H9 (cell line): ENCODE results near the gene ANKRD13D. TPM values are rescaled to one million over a fixed set of nuclear protein-coding genes. Genes with fewer than 3 reads are reported as not detected.

Source experiments
- DNase-seq: peaks from one replicate; pipeline ENCODE4 v3.0.0-alpha.2; 2017
- H2AFZ ChIP-seq: one replicate; pipeline ENCODE4 v1.6.1; 2013; ENCODE audit warnings: mild to moderate bottlenecking, low read length, control low read depth, moderate library complexity
- H2AK5ac ChIP-seq: 2 replicates; pipeline ENCODE4 v1.6.1; 2013; ENCODE audit warnings: low read length, control low read depth, mixed read lengths; ENCODE audit not compliant: insufficient read length
- H2BK120ac ChIP-seq: one replicate; pipeline ENCODE4 v1.6.1; 2013; ENCODE audit warnings: low read depth, mild to moderate bottlenecking, low read length, control low read depth, inconsistent platforms; ENCODE audit not compliant: poor library complexity, severe bottlenecking
- H2BK12ac ChIP-seq: 2 replicates; pipeline ENCODE4 v1.6.1; 2013; ENCODE audit warnings: low read length, control low read depth, mixed read lengths, low read depth; ENCODE audit not compliant: insufficient read length
- H2BK15ac ChIP-seq: 2 replicates; pipeline ENCODE4 v1.6.1; 2013; ENCODE audit warnings: low read depth, low read length, control low read depth
- H2BK20ac ChIP-seq: one replicate; pipeline ENCODE4 v1.6.1; 2013; ENCODE audit warnings: low read depth, mild to moderate bottlenecking, low read length, control low read depth, inconsistent platforms; ENCODE audit not compliant: poor library complexity, severe bottlenecking
- H2BK5ac ChIP-seq: 2 replicates; pipeline ENCODE4 v1.6.1; 2013; ENCODE audit warnings: low read length, control low read depth, mixed read lengths; ENCODE audit not compliant: insufficient read length
- H3K14ac ChIP-seq: 2 replicates; pipeline ENCODE4 v1.6.1; 2013; ENCODE audit warnings: low read length, control low read depth; ENCODE audit not compliant: insufficient read depth
- H3K18ac ChIP-seq: 2 replicates; pipeline ENCODE4 v1.6.1; 2013; ENCODE audit warnings: low read depth, mild to moderate bottlenecking, mixed read lengths, low read length, control low read depth; ENCODE audit not compliant: insufficient read length
- H3K23ac ChIP-seq: 2 replicates; pipeline ENCODE4 v1.6.1; 2013; ENCODE audit warnings: low read length, control low read depth, mixed read lengths, low read depth; ENCODE audit not compliant: insufficient read length
- H3K23me2 ChIP-seq: 2 replicates; pipeline ENCODE4 v1.6.1; 2013; ENCODE audit warnings: low read depth, mild to moderate bottlenecking, mixed read lengths, low read length, control low read depth; ENCODE audit not compliant: insufficient read length, poor library complexity, severe bottlenecking
- H3K27ac ChIP-seq: 2 replicates; pipeline ENCODE4 v1.5.1; 2013; ENCODE audit warnings: low read length, control low read depth, mixed read lengths, low read depth; ENCODE audit not compliant: insufficient read length
- H3K27me3 ChIP-seq: 2 replicates; pipeline ENCODE4 v1.6.1; 2013; ENCODE audit warnings: low read length, control low read depth, inconsistent platforms; ENCODE audit not compliant: insufficient read depth
- H3K4ac ChIP-seq: 2 replicates; pipeline ENCODE4 v1.6.1; 2013; ENCODE audit warnings: low read depth, mild to moderate bottlenecking, control low read depth, inconsistent platforms, low read length, moderate library complexity
- H3K4me1 ChIP-seq: 2 replicates; pipeline ENCODE4 v1.6.1; 2013; ENCODE audit warnings: low read length, control low read depth, inconsistent platforms; ENCODE audit not compliant: insufficient read depth
- H3K4me2 ChIP-seq: 2 replicates; pipeline ENCODE4 v1.6.1; 2013; ENCODE audit warnings: low read length, control low read depth, mixed read lengths; ENCODE audit not compliant: insufficient read length, insufficient read depth
- H3K56ac ChIP-seq: 2 replicates; pipeline ENCODE4 v1.6.1; 2013; ENCODE audit warnings: low read depth, mild to moderate bottlenecking, mixed read lengths, low read length, control low read depth; ENCODE audit not compliant: insufficient read length
- H3K79me1 ChIP-seq: 2 replicates; pipeline ENCODE4 v1.6.1; 2013; ENCODE audit warnings: low read depth, mild to moderate bottlenecking, moderate library complexity, low read length, control low read depth, inconsistent platforms; ENCODE audit not compliant: insufficient read depth, poor library complexity, severe bottlenecking
- H3K79me2 ChIP-seq: 2 replicates; pipeline ENCODE4 v1.6.1; 2013; ENCODE audit warnings: low read length, control low read depth, inconsistent platforms; ENCODE audit not compliant: insufficient read depth
- H3K9ac ChIP-seq: 2 replicates; pipeline ENCODE4 v1.6.1; 2013; ENCODE audit warnings: low read length, control low read depth, mixed read lengths; ENCODE audit not compliant: insufficient read length; ENCODE audit errors: extremely low read depth
- H3K9me3 ChIP-seq: one replicate; pipeline ENCODE4 v1.6.1; 2013; ENCODE audit warnings: low read depth, low read length, inconsistent platforms; ENCODE audit not compliant: control insufficient read depth
- H3T11ph ChIP-seq: one replicate; pipeline ENCODE4 v1.6.1; 2013; ENCODE audit warnings: mild to moderate bottlenecking, low read length, control low read depth, inconsistent platforms
- H4K20me1 ChIP-seq: one replicate; pipeline ENCODE4 v1.6.1; 2013; ENCODE audit not compliant: control insufficient read depth, insufficient read length, insufficient read depth
- H4K5ac ChIP-seq: 2 replicates; pipeline ENCODE4 v1.6.1; 2013; ENCODE audit warnings: low read depth, mild to moderate bottlenecking, mixed read lengths, low read length, control low read depth; ENCODE audit not compliant: insufficient read length
- H4K8ac ChIP-seq: replicated peaks from 2 replicates; pipeline ENCODE4 v1.6.1; 2013; ENCODE audit warnings: low read length, control low read depth, mixed read lengths, low read depth; ENCODE audit not compliant: insufficient read length
- H4K91ac ChIP-seq: 2 replicates; pipeline ENCODE4 v1.6.1; 2013; ENCODE audit warnings: low read depth, mild to moderate bottlenecking, moderate library complexity, mixed read lengths, low read length, control low read depth; ENCODE audit not compliant: insufficient read length
- H3K27ac Mint-ChIP-seq, 3 experiments: 2 replicates in 2 of 3; 3 replicates in 1 of 3; pipeline ENCODE4 v1.8.0; 2020 to 2021; ENCODE audit warnings: mixed read lengths in 3 of 3, mild to moderate bottlenecking in 1 of 3, moderate library complexity in 1 of 3
- H3K27me3 Mint-ChIP-seq: 2 replicates; pipeline ENCODE4 v1.8.0; 2021; ENCODE audit warnings: low read depth, mild to moderate bottlenecking, moderate library complexity, mixed read lengths
- H3K36me3 Mint-ChIP-seq, 3 experiments: 2 replicates in 2 of 3; 3 replicates in 1 of 3; pipeline ENCODE4 v1.8.0; 2020 to 2021; ENCODE audit warnings: low read depth in 3 of 3, mixed read lengths in 3 of 3; ENCODE audit not compliant: insufficient read depth in 1 of 3
- H3K4me1 Mint-ChIP-seq, 2 experiments: 2 replicates each; pipeline ENCODE4 v1.8.0; 2020; ENCODE audit warnings: mixed read lengths in 2 of 2
- H3K4me3 Mint-ChIP-seq, 2 experiments: 2 replicates in 1 of 2; 3 replicates in 1 of 2; pipeline ENCODE4 v1.8.0; 2020 to 2021; ENCODE audit warnings: mild to moderate bottlenecking in 2 of 2, mixed read lengths in 2 of 2, moderate library complexity in 1 of 2
- H3K9me3 Mint-ChIP-seq, 2 experiments: 2 replicates in 1 of 2; 3 replicates in 1 of 2; pipeline ENCODE4 v1.8.0; 2020; ENCODE audit warnings: mild to moderate bottlenecking in 2 of 2, mixed read lengths in 2 of 2, moderate library complexity in 1 of 2
- WGBS: extraction: QIAGEN DNeasy Blood & Tissue Kit; methylation state at CpG from one replicate; pipeline ENCODE4 v1.1.7; 2013; ENCODE audit warnings: missing lambda C conversion rate, low lambda C conversion rate, mixed read lengths; ENCODE audit not compliant: insufficient read length; ENCODE audit errors: extremely low coverage; 5-methylcytosine and 5-hydroxymethylcytosine counted together
- total RNA-seq: library from RNA; stranded (reverse); gene quantifications from 2 replicates; pipeline ENCODE4 v1.2.1, GENCODE V29; 2021
- TF ChIP-seq, protein P1 (sequence below): fragments of 200-600 bp; sonication (generic); conservative IDR thresholded peaks from 3 replicates; pipeline ENCODE4 v1.8.0; 2021; ENCODE audit warnings: antibody characterized with exemption, mild to moderate bottlenecking

The ANKRD13D gene
- total RNA-seq, 1 experiment from 2014 or later, result 42.1 TPM

DNA sequence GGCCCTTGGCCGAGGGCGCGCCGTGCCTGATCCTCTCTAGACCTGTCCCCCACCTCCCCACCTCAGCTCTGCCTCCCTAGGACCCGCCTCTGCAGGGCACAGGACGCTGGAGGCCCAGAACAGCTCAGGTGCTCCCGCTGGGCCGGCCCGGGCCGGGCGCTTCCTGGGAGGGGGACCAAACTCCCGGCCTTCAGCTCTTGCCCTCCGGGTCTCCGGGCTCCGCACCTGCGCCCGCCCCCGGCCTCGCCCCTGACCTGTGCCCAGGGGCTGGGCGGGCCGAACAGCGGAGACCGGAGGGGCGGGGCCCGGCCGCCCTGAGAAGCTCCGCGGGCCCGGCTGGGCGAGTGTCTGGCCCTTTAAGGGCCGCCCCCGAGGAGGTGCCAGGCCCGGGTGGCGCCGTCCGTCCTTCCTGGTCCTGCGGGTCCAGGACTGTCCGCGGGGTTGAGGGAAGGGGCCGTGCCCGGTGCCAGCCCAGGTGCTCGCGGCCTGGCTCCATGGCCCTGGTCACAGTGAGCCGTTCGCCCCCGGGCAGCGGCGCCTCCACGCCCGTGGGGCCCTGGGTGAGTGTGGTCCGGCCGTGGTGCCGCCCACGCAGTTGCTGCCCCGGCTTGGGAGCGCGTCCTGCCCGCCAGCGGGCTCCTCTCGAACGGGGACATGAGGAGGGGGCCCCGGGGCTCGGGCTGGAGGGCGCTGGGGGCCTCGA is 14.2 kb downstream of the ANKRD13D start, which contains the start of gene SSH3:
TSS of gene SSH3 (plus strand) at position 399 of the 703 bp plus-strand sequence. CDS start at position 495, 96 bp downstream.
- no peak within 1 kb of the TSS for H3K9ac ChIP-seq
- H3K27ac ChIP-seq, result no peak within 1 kb of the TSS
- no peaks in the 10 kb centered on the region for H3K27me3 ChIP-seq
- no peak within 1 kb of the TSS for H3T11ph ChIP-seq
- Mint-ChIP-seq H3K9me3 (no peaks in the 10 kb centered on the region), H3K27ac (peak within 1 kb of the TSS in 2 of 3 experiments; percentile 24 to 90; a peak in 4 of 7 replicates), H3K36me3 (peaks cover 0 to 27% (median 13%) of the 10 kb centered on the region in 3 experiments; a peak in 4 of 7 replicates), H3K4me1 (peaks cover 11 to 16% of the 10 kb centered on the region in 2 experiments), H3K4me3 (peak within 1 kb of the TSS; percentile 65 to 79), H3K27me3 (peaks cover 6% of the 10 kb centered on the region)
- H2BK15ac ChIP-seq, result no peak within 1 kb of the TSS
- no peaks in the 10 kb centered on the region for H3K79me1 ChIP-seq
- H2AK5ac ChIP-seq, result no peak within 1 kb of the TSS
- no peak within 1 kb of the TSS for H3K4ac ChIP-seq
- H2AFZ ChIP-seq, result no peak within 1 kb of the TSS
- H3K4me1 ChIP-seq, result no peaks in the 10 kb centered on the region
- no peak within 1 kb of the TSS for H4K5ac ChIP-seq
- no peak within 1 kb of the TSS for H4K91ac ChIP-seq
- no peak within 1 kb of the TSS for H4K8ac ChIP-seq
- peak; percentile 84 for DNase-seq
- no peak within 1 kb of the TSS for H2BK20ac ChIP-seq
- WGBS, result no CpG with 5 or more reads among the region's 65 CpGs
- H3K14ac ChIP-seq, result peak within 1 kb of the TSS; percentile 45; the same call in 1 of the 2 replicates
- no peak within 1 kb of the TSS for H2BK5ac ChIP-seq
- H3K18ac ChIP-seq, result no peak within 1 kb of the TSS
- no peaks in the 10 kb centered on the region for H4K20me1 ChIP-seq
- H3K9me3 ChIP-seq, result no peaks in the 10 kb centered on the region
- TF ChIP-seq, protein P1, sequence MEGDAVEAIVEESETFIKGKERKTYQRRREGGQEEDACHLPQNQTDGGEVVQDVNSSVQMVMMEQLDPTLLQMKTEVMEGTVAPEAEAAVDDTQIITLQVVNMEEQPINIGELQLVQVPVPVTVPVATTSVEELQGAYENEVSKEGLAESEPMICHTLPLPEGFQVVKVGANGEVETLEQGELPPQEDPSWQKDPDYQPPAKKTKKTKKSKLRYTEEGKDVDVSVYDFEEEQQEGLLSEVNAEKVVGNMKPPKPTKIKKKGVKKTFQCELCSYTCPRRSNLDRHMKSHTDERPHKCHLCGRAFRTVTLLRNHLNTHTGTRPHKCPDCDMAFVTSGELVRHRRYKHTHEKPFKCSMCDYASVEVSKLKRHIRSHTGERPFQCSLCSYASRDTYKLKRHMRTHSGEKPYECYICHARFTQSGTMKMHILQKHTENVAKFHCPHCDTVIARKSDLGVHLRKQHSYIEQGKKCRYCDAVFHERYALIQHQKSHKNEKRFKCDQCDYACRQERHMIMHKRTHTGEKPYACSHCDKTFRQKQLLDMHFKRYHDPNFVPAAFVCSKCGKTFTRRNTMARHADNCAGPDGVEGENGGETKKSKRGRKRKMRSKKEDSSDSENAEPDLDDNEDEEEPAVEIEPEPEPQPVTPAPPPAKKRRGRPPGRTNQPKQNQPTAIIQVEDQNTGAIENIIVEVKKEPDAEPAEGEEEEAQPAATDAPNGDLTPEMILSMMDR, result no peak
- H3K56ac ChIP-seq, result no peak within 1 kb of the TSS
- H2BK120ac ChIP-seq, result no peak within 1 kb of the TSS
- H3K79me2 ChIP-seq, result no peaks in the 10 kb centered on the region
- H3K4me2 ChIP-seq, result peak within 1 kb of the TSS; percentile 65
- peaks cover 16% of the 10 kb centered on the region for H3K23me2 ChIP-seq
- H2BK12ac ChIP-seq, result no peak within 1 kb of the TSS
- H3K23ac ChIP-seq, result no peak within 1 kb of the TSS
